BLaER1 treated with 17β-estradiol and CSF1 and Interleukin-3, amounts not matched to agents 10 nM and 100 nM (cell line): ENCODE measurements around the gene MTA3.

Source experiments
- H3K27ac ChIP-seq, 11 experiments: shearing (Covaris generic); formaldehyde crosslinking; 2 replicates each; pipeline ENCODE4 v1.8.1; 2022
- H3K27me3 ChIP-seq, 11 experiments: shearing (Covaris generic); formaldehyde crosslinking; 2 replicates each; pipeline ENCODE4 v1.8.1; 2022
- H3K36me3 ChIP-seq, 11 experiments: shearing (Covaris generic); formaldehyde crosslinking; 2 replicates each; pipeline ENCODE4 v1.8.1; 2022
- H3K4me1 ChIP-seq, 10 experiments: shearing (Covaris generic); formaldehyde crosslinking; 2 replicates each; pipeline ENCODE4 v1.8.1; 2022
- H3K4me2 ChIP-seq, 11 experiments: shearing (Covaris generic); formaldehyde crosslinking; 2 replicates each; pipeline ENCODE4 v1.8.1; 2022
- H3K4me3 ChIP-seq, 10 experiments: shearing (Covaris generic); formaldehyde crosslinking; 2 replicates each; pipeline ENCODE4 v1.8.1; 2022
- H3K9ac ChIP-seq, 11 experiments: shearing (Covaris generic); formaldehyde crosslinking; 2 replicates each; pipeline ENCODE4 v1.8.1; 2022
- H3K9me3 ChIP-seq, 11 experiments: shearing (Covaris generic); formaldehyde crosslinking; replicated peaks in 1 of 11; 2 replicates each; pipeline ENCODE4 v1.8.1; 2022
- H4K20me1 ChIP-seq, 11 experiments: shearing (Covaris generic); formaldehyde crosslinking; 2 replicates each; pipeline ENCODE4 v1.8.1; 2022
- Cebpa-rat ChIP-seq, 11 experiments: shearing (Covaris generic); IDR thresholded peaks; 2 replicates each; pipeline ENCODE4 v1.8.1; 2022

The MTA3 gene

DNA sequence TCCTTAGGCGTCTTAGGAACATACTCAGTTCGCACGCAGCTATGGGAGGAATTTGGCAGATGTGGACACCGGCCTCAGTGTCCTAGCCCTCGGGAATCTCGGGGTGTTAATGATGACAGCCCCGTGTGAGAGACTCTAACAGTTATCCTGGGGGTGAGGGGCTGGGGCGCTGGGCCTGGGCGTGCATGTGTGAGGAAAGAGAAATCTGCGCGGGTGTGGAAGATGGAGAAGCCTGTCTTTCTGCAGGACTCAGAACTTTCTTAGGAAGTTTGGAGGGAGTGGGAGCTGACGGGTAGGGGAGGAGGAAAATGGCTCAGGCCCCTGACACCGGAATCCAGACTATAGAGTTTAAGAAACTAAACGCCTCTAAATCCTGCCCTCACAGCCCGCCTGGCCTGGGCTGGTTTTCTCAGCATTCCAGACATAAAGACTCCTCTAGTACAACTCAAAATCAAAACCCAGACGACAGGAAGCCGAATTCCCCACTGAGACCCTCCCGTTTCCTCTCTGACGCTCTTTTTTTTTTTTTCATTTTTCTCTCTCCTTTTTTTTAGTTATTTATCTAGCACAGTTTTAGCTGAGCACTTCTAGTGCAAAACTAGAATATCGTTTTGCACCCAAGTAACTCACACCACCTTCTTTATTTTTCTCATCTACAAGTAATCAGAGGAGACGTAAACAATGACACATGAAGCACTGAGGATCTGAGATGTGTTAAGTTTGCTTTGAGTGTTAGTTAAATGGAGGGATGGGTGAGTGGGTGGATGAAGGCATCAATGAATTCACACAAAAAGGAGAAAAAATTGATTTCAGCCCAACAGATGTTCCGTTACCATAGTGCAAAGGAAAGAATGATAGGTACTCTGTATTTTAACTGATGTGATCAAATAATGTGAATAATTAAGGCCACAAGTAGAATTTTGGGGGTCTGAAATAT lies 225.2 kb downstream of the MTA3 start:
- Histone ChIP-seq H4K20me1 (peaks cover 0 to 4% (median 0%) of the 10 kb centered on the region in 11 experiments; a peak in 1 of 22 replicates), H3K4me1 (peaks cover 26 to 53% (median 46%) of the 10 kb centered on the region in 10 experiments), H3K36me3 (no peaks in the 10 kb centered on the region), H3K9ac (peak overlapping the region; percentile 44 to 78 (median 72); a peak in 20 of 22 replicates), H3K4me2 (peak overlapping the region; percentile 78 to 96 (median 92)), H3K27me3 (peaks cover 41 to 55% (median 49%) of the 10 kb centered on the region in 11 experiments), H3K27ac (peak overlapping the region in 7 of 11 experiments; percentile 49 to 76 (median 61); a peak in 12 of 22 replicates), H3K4me3 (peak overlapping the region; percentile 50 to 71 (median 60)), H3K9me3 (peaks cover 0 to 16% (median 0%) of the 10 kb centered on the region in 11 experiments; a peak in 4 of 22 replicates)
- no peak for TF ChIP-seq Cebpa-rat (IDR thresholded peaks at IDR 0.05)

DNA sequence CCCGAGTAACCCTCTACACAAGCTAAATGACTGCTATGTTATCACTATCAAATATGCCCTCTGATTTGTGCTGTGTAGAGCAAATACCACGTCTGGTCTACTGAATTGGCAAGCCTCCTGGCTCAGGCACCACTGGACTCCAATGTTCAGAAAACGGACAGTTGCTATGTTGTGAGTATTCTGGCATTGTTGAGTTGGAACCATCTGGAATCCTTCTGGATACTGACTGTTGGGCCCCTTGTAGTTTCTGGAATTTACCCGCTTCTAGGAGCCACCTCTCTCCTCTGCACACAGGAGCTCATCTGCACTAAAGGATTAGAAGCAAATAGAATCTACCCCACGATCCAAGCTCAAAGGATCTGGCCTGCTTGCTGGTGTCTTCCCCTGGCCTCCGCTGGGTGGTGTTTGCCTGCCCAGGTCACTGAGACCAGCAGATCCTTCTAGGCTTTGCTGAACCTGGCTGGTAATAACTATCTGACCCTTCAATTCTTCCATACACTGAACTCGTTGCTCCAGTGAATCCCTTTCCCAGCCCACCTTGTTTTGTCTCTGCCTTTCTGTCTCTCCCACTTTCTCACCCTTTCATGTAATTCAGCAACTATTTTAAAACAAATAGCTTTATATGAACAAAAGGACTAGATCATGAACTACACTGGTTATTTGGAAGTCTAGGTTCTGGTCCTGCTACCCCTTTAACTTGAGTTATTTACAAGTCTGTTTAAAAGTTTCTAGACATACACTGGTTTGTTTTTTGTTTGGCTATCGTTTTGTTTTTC lies 226.0 kb downstream of the MTA3 start:
- Histone ChIP-seq H3K27ac (no peak overlapping the region), H3K9ac (no peak overlapping the region), H3K36me3 (no peaks in the 10 kb centered on the region), H4K20me1 (peaks cover 0 to 4% (median 0%) of the 10 kb centered on the region in 11 experiments; a peak in 1 of 22 replicates), H3K4me3 (no peak overlapping the region), H3K9me3 (peaks cover 0 to 16% (median 0%) of the 10 kb centered on the region in 11 experiments; a peak in 4 of 22 replicates), H3K27me3 (peaks cover 41 to 55% (median 49%) of the 10 kb centered on the region in 11 experiments), H3K4me2 (peak overlapping the region in 10 of 11 experiments; percentile 78 to 96 (median 92); a peak in 20 of 22 replicates), H3K4me1 (peaks cover 26 to 53% (median 46%) of the 10 kb centered on the region in 10 experiments)
- no peak for TF ChIP-seq Cebpa-rat (IDR thresholded peaks at IDR 0.05)

DNA sequence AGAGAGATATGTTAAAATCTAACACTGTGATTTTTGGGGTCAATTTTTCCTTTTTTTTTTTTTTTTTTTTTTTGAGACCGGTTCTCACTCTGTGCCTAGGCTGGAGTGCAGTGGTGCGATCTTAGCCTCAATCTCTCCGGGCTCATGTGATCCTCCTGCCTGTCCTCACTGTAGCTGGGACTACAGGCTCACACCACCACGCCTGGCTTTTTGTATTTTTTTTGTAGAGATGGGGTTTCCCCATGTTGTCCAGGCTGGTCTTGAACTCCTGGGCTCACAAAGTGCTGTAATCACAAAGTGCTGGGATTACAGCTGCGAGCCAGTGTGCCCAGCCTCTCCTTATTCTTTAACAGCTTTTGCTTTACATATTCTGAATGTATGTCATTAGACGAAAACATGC lies 226.8 kb downstream of the MTA3 start:
- peak overlapping the region in 1 of 11 experiments; percentile 59; a peak in 1 of 22 replicates for H3K27ac ChIP-seq
- H3K4me1 ChIP-seq, result peaks cover 26 to 53% (median 46%) of the 10 kb centered on the region in 10 experiments
- H3K36me3 ChIP-seq, result no peaks in the 10 kb centered on the region
- H3K4me3 ChIP-seq, result no peak overlapping the region
- H4K20me1 ChIP-seq, result peaks cover 0 to 4% (median 0%) of the 10 kb centered on the region in 11 experiments; a peak in 1 of 22 replicates
- H3K27me3 ChIP-seq, result peaks cover 41 to 53% (median 47%) of the 10 kb centered on the region in 11 experiments
- H3K9ac ChIP-seq, result no peak overlapping the region
- no peak for TF ChIP-seq Cebpa-rat (IDR thresholded peaks at IDR 0.05)
- H3K9me3 ChIP-seq, result peaks cover 0 to 16% (median 0%) of the 10 kb centered on the region in 11 experiments; a peak in 4 of 22 replicates
- H3K4me2 ChIP-seq, result peak overlapping the region in 6 of 11 experiments; percentile 21 to 50 (median 35); a peak in 7 of 22 replicates

DNA sequence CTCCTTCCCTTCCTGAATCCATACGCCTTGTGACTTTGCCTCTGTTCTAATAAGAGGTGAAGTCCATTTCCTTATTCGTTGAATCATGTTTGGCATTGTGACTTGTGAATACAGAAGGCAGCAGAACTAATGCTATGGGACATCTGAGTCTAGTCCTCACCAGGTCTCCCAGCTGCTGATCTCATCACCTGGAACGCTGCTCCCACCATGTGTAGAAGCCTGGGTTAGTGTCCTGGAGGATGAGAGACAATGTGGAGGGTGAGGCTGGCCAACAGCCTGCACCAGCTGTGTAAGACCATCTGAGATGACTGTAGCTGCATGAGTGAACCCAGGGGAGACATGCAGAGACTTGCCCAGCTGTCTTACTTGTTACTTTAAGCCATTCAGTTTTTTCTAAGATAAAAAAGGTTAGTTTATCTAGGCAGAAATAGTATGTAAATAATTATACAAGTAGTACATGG lies 227.4 kb downstream of the MTA3 start:
- peaks cover 0 to 16% (median 0%) of the 10 kb centered on the region in 11 experiments; a peak in 4 of 22 replicates for H3K9me3 ChIP-seq
- no peak for TF ChIP-seq Cebpa-rat (IDR thresholded peaks at IDR 0.05)
- peaks cover 26 to 53% (median 46%) of the 10 kb centered on the region in 10 experiments for H3K4me1 ChIP-seq
- peak overlapping the region in 10 of 11 experiments; percentile 16 to 59 (median 38); a peak in 16 of 22 replicates for H3K4me2 ChIP-seq
- peaks cover 40 to 47% (median 41%) of the 10 kb centered on the region in 11 experiments for H3K27me3 ChIP-seq
- peaks cover 0 to 4% (median 0%) of the 10 kb centered on the region in 11 experiments; a peak in 1 of 22 replicates for H4K20me1 ChIP-seq
- no peak overlapping the region for H3K9ac ChIP-seq
- peak overlapping the region in 4 of 11 experiments; percentile 22 to 59 (median 41); a peak in 7 of 22 replicates for H3K27ac ChIP-seq
- H3K4me3 ChIP-seq, result no peak overlapping the region
- H3K36me3 ChIP-seq, result no peaks in the 10 kb centered on the region

DNA sequence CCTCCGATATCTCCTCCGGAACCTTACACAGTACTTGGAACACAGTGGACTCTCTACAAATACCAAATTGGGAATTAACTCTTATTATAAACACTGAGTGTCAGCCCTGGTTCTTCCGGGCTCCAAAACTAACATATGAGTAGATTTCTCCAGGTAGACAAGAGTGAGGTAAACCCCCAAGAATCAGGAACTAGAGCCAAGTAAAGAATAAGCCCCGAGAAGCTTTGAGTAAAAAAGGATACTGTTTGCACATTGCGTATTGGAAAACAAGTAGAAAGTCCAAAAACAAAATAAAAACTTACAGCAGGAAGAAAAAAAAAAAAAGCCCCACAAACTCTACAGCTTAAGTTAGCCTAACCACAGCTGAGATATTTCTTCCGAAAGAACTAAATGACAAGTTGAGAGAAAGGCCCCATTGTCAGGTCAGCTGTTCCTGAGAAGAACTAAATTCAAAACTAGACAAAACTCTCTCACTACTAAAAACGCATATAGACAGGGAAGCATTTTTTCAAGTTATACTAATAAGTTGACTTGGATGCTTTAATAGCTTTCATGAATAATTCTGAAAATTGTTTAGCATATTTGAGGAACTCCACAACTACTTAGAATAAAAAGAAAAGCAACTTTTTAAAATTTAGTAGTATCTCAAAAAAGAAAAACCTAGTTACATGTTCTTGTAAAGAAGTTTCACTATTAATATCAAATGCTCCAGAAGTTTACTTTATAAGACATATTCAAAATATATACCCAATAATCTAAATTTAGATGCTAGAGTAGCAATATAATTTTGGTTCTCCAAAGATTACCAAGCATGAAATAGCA lies 228.2 kb downstream of the MTA3 start:
- Histone ChIP-seq H3K4me1 (peaks cover 24 to 51% (median 45%) of the 10 kb centered on the region in 10 experiments), H3K9ac (no peak overlapping the region), H4K20me1 (peaks cover 0 to 4% (median 0%) of the 10 kb centered on the region in 11 experiments; a peak in 1 of 22 replicates), H3K4me3 (no peak overlapping the region), H3K9me3 (peaks cover 0 to 9% (median 0%) of the 10 kb centered on the region in 11 experiments; a peak in 3 of 22 replicates), H3K36me3 (no peaks in the 10 kb centered on the region), H3K27me3 (peaks cover 32 to 39% (median 34%) of the 10 kb centered on the region in 11 experiments), H3K4me2 (peak overlapping the region in 10 of 11 experiments; percentile 16 to 59 (median 38); a peak in 12 of 22 replicates), H3K27ac (peak overlapping the region in 4 of 11 experiments; percentile 22 to 59 (median 41); a peak in 7 of 22 replicates)
- no peak for TF ChIP-seq Cebpa-rat (IDR thresholded peaks at IDR 0.05)

DNA sequence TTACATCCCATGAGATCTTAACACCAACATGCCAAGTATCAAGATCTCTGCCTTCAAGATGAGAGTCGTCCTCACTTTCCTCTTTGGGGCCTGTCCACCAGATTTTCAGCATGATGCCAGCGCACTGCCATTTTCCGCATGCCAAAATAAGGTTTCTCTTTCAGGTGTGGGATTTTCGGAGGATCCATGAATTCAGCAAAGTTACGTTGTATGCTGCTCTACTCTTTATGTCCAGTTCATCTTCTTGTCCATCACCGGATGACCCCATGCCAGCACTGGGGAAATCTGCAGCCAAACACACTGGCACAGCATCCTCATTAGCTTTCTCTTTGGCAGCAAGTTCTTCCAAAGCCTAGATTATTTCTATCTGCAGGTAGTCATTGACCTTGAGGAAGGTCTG lies 228.8 kb downstream of the MTA3 start:
- Histone ChIP-seq H3K9me3 (peaks cover 0 to 5% (median 0%) of the 10 kb centered on the region in 11 experiments; a peak in 1 of 22 replicates), H3K27ac (no peak overlapping the region), H3K9ac (no peak overlapping the region)

DNA sequence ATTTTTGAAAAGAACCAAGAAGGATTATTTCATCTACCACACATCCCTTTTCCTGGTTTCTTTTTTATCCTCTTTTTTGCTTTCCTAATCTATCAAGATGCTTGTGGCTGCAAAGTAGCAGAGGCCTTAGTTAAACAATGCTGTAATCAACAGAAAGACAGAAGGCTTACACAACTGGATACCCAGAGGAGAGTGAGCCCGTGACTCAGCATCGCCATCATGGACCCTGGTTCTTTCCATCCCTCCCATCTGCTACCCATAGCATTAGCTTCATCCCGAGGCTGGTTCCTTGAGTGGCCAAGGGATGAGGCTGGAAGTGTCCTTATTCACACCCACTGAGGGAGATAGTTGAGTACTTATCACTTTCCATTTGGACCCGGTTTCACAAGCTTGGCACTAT lies 231.4 kb downstream of the MTA3 start:
- Histone ChIP-seq H3K4me1 (peaks cover 15 to 23% (median 19%) of the 10 kb centered on the region in 10 experiments; a peak in 19 of 20 replicates), H3K36me3 (no peaks in the 10 kb centered on the region), H3K27me3 (peaks cover 0 to 7% (median 1%) of the 10 kb centered on the region in 11 experiments; a peak in 10 of 22 replicates), H3K4me3 (no peak overlapping the region), H3K9ac (no peak overlapping the region), H3K4me2 (no peak overlapping the region), H3K9me3 (no peaks in the 10 kb centered on the region), H4K20me1 (no peaks in the 10 kb centered on the region), H3K27ac (no peak overlapping the region)
- no peak for TF ChIP-seq Cebpa-rat (IDR thresholded peaks at IDR 0.05)

More for the DNA sequence above, 228.8 kb downstream of the MTA3 start:
- H3K4me1 ChIP-seq, result peaks cover 18 to 48% (median 39%) of the 10 kb centered on the region in 10 experiments
- no peak for TF ChIP-seq Cebpa-rat (IDR thresholded peaks at IDR 0.05)
- peak overlapping the region in 3 of 11 experiments; percentile 19 to 50 (median 25); a peak in 4 of 22 replicates for H3K4me2 ChIP-seq
- H3K36me3 ChIP-seq, result no peaks in the 10 kb centered on the region
- H3K4me3 ChIP-seq, result no peak overlapping the region
- H4K20me1 ChIP-seq, result peaks cover 0 to 4% (median 0%) of the 10 kb centered on the region in 11 experiments; a peak in 1 of 22 replicates
- H3K27me3 ChIP-seq, result peaks cover 25 to 33% (median 27%) of the 10 kb centered on the region in 11 experiments
